ENCODE data around the gene TRPM7.
"Not testable (repeated sequence)": the region's sequence is repeated elsewhere in the genome, so short reads cannot be mapped to it uniquely, and the experiment has no call there.

GRCh38 chr15:50573842-50574241 is 112.8 kb downstream of the TRPM7 start:
- TF ChIP-seq EP300 (IDR thresholded peaks at IDR 0.05): not testable (repeated sequence)
- TF ChIP-seq, protein P1, sequence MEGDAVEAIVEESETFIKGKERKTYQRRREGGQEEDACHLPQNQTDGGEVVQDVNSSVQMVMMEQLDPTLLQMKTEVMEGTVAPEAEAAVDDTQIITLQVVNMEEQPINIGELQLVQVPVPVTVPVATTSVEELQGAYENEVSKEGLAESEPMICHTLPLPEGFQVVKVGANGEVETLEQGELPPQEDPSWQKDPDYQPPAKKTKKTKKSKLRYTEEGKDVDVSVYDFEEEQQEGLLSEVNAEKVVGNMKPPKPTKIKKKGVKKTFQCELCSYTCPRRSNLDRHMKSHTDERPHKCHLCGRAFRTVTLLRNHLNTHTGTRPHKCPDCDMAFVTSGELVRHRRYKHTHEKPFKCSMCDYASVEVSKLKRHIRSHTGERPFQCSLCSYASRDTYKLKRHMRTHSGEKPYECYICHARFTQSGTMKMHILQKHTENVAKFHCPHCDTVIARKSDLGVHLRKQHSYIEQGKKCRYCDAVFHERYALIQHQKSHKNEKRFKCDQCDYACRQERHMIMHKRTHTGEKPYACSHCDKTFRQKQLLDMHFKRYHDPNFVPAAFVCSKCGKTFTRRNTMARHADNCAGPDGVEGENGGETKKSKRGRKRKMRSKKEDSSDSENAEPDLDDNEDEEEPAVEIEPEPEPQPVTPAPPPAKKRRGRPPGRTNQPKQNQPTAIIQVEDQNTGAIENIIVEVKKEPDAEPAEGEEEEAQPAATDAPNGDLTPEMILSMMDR (IDR thresholded peaks at IDR 0.05): not testable (repeated sequence)
